A549 (cell line): ENCODE measurements around the gene TCF4. TPM values are rescaled to one million over a fixed set of nuclear protein-coding genes. Genes with fewer than 3 reads are reported as not detected.

Source experiments
- ATAC-seq, 2 experiments: fragments of 200-7000 bp in 1 of 2; fragments of >200 bp in 1 of 2; cut with Nextera tagmentation in 1 of 2; cut with Tn5 transposase in 1 of 2; 3 replicates each; pipeline versions ENCODE4 v1.8.0 to v1.9.1; 2018 to 2020; ENCODE audit warnings: mild to moderate bottlenecking in 1 of 2, moderate library complexity in 1 of 2
- CTCF ChIA-PET: fragments of 300-600 bp; sonication (Branson Sonifier 250); formaldehyde crosslinking; extraction: SDS; loops from one replicate; lab custom pipeline; 2021; ENCODE audit warnings: antibody characterized with exemption, inconsistent platforms; lab: Yijun Ruan, JAX
- POLR2A ChIA-PET: fragments of 350-600 bp; formaldehyde crosslinking; extraction: SDS; loops from one replicate; lab custom pipeline; 2021; ENCODE audit warnings: antibody characterized with exemption, inconsistent platforms; lab: Yijun Ruan, JAX
- DNase-seq, 2 experiments: peaks; one replicate each; pipeline versions ENCODE4 v3.0.0 to v3.0.0-alpha.2; 2011 to 2016; ENCODE audit warnings: low read depth in 1 of 2, low spot score in 1 of 2
- FAIRE-seq: peaks from 2 replicates; lab custom pipeline; 2011; peaks lifted over from hg19 to GRCh38; lab: Jason Lieb, UNC
- H3K27ac ChIP-seq, 2 experiments: fragments of >200 bp; sonication (Bioruptor Twin); formaldehyde crosslinking; 3 replicates each; pipeline ENCODE4 v1.5.1; 2016 to 2017
- H3K4me1 ChIP-seq: fragments of >200 bp; sonication (Bioruptor Twin); formaldehyde crosslinking; 3 replicates; pipeline ENCODE4 v1.6.1; 2016
- H3K4me2 ChIP-seq: fragments of >200 bp; sonication (Bioruptor Twin); formaldehyde crosslinking; 3 replicates; pipeline ENCODE4 v1.6.1; 2016
- H3K4me3 ChIP-seq: fragments of >200 bp; sonication (Bioruptor Twin); formaldehyde crosslinking; 3 replicates; pipeline ENCODE4 v1.5.1; 2016
- H3K9me3 ChIP-seq: fragments of >200 bp; sonication (Bioruptor Twin); formaldehyde crosslinking; 3 replicates; pipeline ENCODE4 v1.6.1; 2016
- CEBPB ChIP-seq, 2 experiments: fragments of >200 bp in 1 of 2; sonication (Bioruptor Twin) in 1 of 2; formaldehyde crosslinking in 1 of 2; IDR thresholded peaks; 2 replicates each; pipeline ENCODE4 v1.6.1; 2012 to 2016
- CHD2 ChIP-seq: fragments of 150-350 bp; IDR thresholded peaks from 2 replicates; pipeline ENCODE4 v1.6.1; 2014; ENCODE audit warnings: low read length; ENCODE audit not compliant: partially characterized antibody
- E2F6 ChIP-seq: IDR thresholded peaks from 2 replicates; pipeline ENCODE4 v1.6.1; 2012; ENCODE audit warnings: low read depth, borderline replicate concordance
- EHMT2 ChIP-seq: fragments of 200-600 bp; sonication (generic); IDR thresholded peaks from 2 replicates; pipeline ENCODE4 v1.6.1; 2016; ENCODE audit warnings: antibody characterized with exemption, low read depth, mild to moderate bottlenecking, moderate library complexity
- FOSB ChIP-seq: fragments of 250-450 bp; sonication (Bioruptor Pico); IDR thresholded peaks from 2 replicates; pipeline ENCODE4 v1.5.0; 2020; ENCODE audit warnings: mild to moderate bottlenecking, moderate library complexity
- FOXS1 ChIP-seq: fragments of 250-450 bp; sonication (Bioruptor Pico); IDR thresholded peaks from 2 replicates; pipeline ENCODE4 v1.5.0; 2020; ENCODE audit warnings: mild to moderate bottlenecking, moderate library complexity
- GATA3 ChIP-seq: IDR thresholded peaks from 2 replicates; pipeline ENCODE4 v1.6.1; 2012; ENCODE audit warnings: borderline replicate concordance
- HEYL ChIP-seq: fragments of 250-450 bp; sonication (Bioruptor Pico); IDR thresholded peaks from 2 replicates; pipeline ENCODE4 v1.8.0; 2021; ENCODE audit warnings: mild to moderate bottlenecking, moderate library complexity
- HOXB13 ChIP-seq: fragments of 250-450 bp; sonication (Bioruptor Pico); IDR thresholded peaks from 2 replicates; pipeline ENCODE4 v1.5.0; 2020; ENCODE audit warnings: low read depth, mild to moderate bottlenecking, moderate library complexity
- JUNB ChIP-seq: fragments of >200 bp; sonication (Bioruptor Twin); formaldehyde crosslinking; IDR thresholded peaks from 2 replicates; pipeline ENCODE4 v1.6.1; 2016
- KDM1A ChIP-seq: fragments of 200-600 bp; sonication (generic); IDR thresholded peaks from 2 replicates; pipeline ENCODE4 v1.6.1; 2016; ENCODE audit warnings: low read depth, mild to moderate bottlenecking
- KDM5A ChIP-seq: fragments of 200-600 bp; sonication (generic); IDR thresholded peaks from 2 replicates; pipeline ENCODE4 v1.6.1; 2016; ENCODE audit warnings: antibody characterized with exemption, mild to moderate bottlenecking
- NR3C1 ChIP-seq: fragments of >200 bp; sonication (Bioruptor Twin); formaldehyde crosslinking; IDR thresholded peaks from 3 replicates; pipeline ENCODE4 v1.6.1; 2017
- POLR2A ChIP-seq: IDR thresholded peaks from 2 replicates; pipeline ENCODE4 v1.6.1; 2012; ENCODE audit warnings: mild to moderate bottlenecking, low read length
- POLR2AphosphoS2 ChIP-seq: conservative IDR thresholded peaks from 2 replicates; pipeline ENCODE4 v1.6.1; 2012; ENCODE audit warnings: low read length, improper control_type of control experiment, inconsistent platforms
- RAD21 ChIP-seq, 2 experiments: fragments of >200 bp in 1 of 2; sonication (Bioruptor Twin) in 1 of 2; formaldehyde crosslinking in 1 of 2; IDR thresholded peaks in 1 of 2; conservative IDR thresholded peaks in 1 of 2; 2 replicates in 1 of 2; 3 replicates in 1 of 2; pipeline ENCODE4 v1.6.1; 2012 to 2018; ENCODE audit warnings: inconsistent platforms in 1 of 2
- REST ChIP-seq: fragments of 200-600 bp; sonication (generic); IDR thresholded peaks from 2 replicates; pipeline ENCODE4 v1.6.1; 2016; ENCODE audit warnings: antibody characterized with exemption, mild to moderate bottlenecking, moderate library complexity
- SREBF2 ChIP-seq: fragments of 450-650 bp; IDR thresholded peaks from 2 replicates; pipeline ENCODE4 v1.6.1; 2014; ENCODE audit warnings: mild to moderate bottlenecking, moderate library complexity
- TFCP2L1 ChIP-seq: fragments of 250-450 bp; sonication (Bioruptor Pico); IDR thresholded peaks from 2 replicates; pipeline ENCODE4 v1.5.0; 2021; ENCODE audit warnings: mild to moderate bottlenecking
- TP53 ChIP-seq: fragments of 250-450 bp; sonication (Bioruptor Pico); IDR thresholded peaks from 2 replicates; pipeline ENCODE4 v1.5.0; 2021; ENCODE audit warnings: mild to moderate bottlenecking, moderate library complexity
- ZFP36 ChIP-seq: fragments of 450-650 bp; IDR thresholded peaks from 2 replicates; pipeline ENCODE4 v1.6.1; 2014; ENCODE audit warnings: borderline replicate concordance; ENCODE audit not compliant: partially characterized antibody
- ZNF302 ChIP-seq: fragments of 250-450 bp; sonication (Bioruptor Pico); IDR thresholded peaks from 2 replicates; pipeline ENCODE4 v1.9.0; 2021; ENCODE audit warnings: inconsistent platforms, mild to moderate bottlenecking, moderate library complexity
- ZSCAN20 ChIP-seq: fragments of 250-450 bp; sonication (Bioruptor Pico); IDR thresholded peaks from 2 replicates; pipeline ENCODE4 v1.8.0; 2022; ENCODE audit warnings: mild to moderate bottlenecking, moderate library complexity
- WGBS: methylation state at CpG from one replicate; pipeline ENCODE4 v1.1.6; 2017; ENCODE audit errors: missing lambda C conversion rate; 5-methylcytosine and 5-hydroxymethylcytosine counted together
- polyA plus RNA-seq, 4 experiments: library from polyadenylated mRNA; depleted of rRNA in 3 of 4; stranded (reverse); fragments of >200 nt; fragmentation: RNase III in 1 of 4; extraction: RNeasy Plus Mini Kit Qiagen cat#74134 plus additional on column Dnase treatment in 1 of 4; gene quantifications; 2 replicates in 3 of 4; 3 replicates in 1 of 4; pipeline ENCODE4 v1.2.3, GENCODE V29; 2011 to 2017
- TF ChIP-seq, protein P1 (sequence below): fragments of 250-450 bp; sonication (Bioruptor Pico); IDR thresholded peaks from 2 replicates; pipeline ENCODE4 v1.5.0; 2021; ENCODE audit warnings: mild to moderate bottlenecking, moderate library complexity, borderline replicate concordance
- TF ChIP-seq, protein P2 (sequence below): fragments of >200 bp; sonication (Bioruptor Twin); formaldehyde crosslinking; IDR thresholded peaks from 3 replicates; pipeline ENCODE4 v1.5.1; 2016

TCF4 gene
- polyA plus RNA-seq, 2 of the 4 experiments (the other 2 are of a cell fraction) = 3.0 to 4.0 TPM

DNA sequence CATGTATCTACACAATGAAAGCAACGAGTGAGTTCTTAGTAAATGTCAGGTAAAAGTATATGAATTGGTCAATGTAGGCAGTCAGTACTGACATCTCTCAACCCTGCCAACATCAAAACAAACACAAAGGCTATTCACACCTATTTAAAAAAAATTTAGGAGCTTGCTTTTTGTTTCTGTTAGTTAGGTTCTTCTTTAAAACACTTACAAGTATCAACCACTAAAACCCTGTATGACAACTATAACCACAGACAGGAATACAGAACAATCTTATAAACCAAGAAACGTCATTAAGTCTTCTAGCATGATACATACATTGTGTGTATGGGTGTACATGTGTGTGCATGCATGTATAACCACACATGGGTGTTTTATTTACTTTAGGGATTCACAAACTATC is 131.0 kb downstream of the TCF4 start:
- DNase-seq = no peak
- Histone ChIP-seq H3K9me3 (no peaks in the 10 kb centered on the region), H3K27ac (no peak overlapping the region), H3K4me2 (no peak overlapping the region), H3K4me3 (no peak overlapping the region), H3K4me1 (no peaks in the 10 kb centered on the region)
- no peak for ATAC-seq
- no peak for FAIRE-seq
- no peak for TF ChIP-seq EHMT2
- no peak for TF ChIP-seq E2F6
- no peak for TF ChIP-seq POLR2A
- no peak for TF ChIP-seq ZSCAN20
- TF ChIP-seq ZFP36 = no peak
- no peak for TF ChIP-seq HOXB13 (CRISPR knock-in tag)
- TF ChIP-seq KDM1A = no peak
- WGBS = 27% methylated on average over 2 of the region's 2 CpGs
- POLR2A ChIA-PET = no interaction called here
- CTCF ChIA-PET = interaction anchor here (0.6 kb wide), 1 partner anchor 43 kb away, joined by 3 read pairs; no protein-coding TSS in a partner anchor

GRCh38 chr18:55455938-55456337 is 132.1 kb downstream of the TCF4 start:
- 79% methylated on average over 5 of the region's 5 CpGs for WGBS
- H3K4me1 ChIP-seq = no peaks in the 10 kb centered on the region
- ATAC-seq (no peak), FAIRE-seq (no peak), DNase-seq (no peak)
- no peak overlapping the region for H3K4me3 ChIP-seq
- H3K4me2 ChIP-seq = no peak overlapping the region
- no peak overlapping the region for H3K27ac ChIP-seq
- TF ChIP-seq RAD21 (conservative IDR thresholded peaks at IDR 0.05 in 1 of 2, IDR thresholded peaks at IDR 0.05 in 1 of 2) (no peak), TFCP2L1 (CRISPR knock-in tag) (no peak), CHD2 (no peak), REST (no peak), KDM5A (no peak), EHMT2 (no peak), CEBPB (IDR thresholded peaks at IDR 0.05) (no peak), SREBF2 (no peak), NR3C1 (no peak), KDM1A (no peak), HEYL (CRISPR knock-in tag) (no peak), ZNF302 (CRISPR knock-in tag) (no peak), GATA3 (no peak), FOSB (CRISPR knock-in tag) (no peak), JUNB (no peak), FOXS1 (CRISPR knock-in tag) (no peak), TP53 (no peak), POLR2AphosphoS2 (no peak)
- TF ChIP-seq, protein P1, sequence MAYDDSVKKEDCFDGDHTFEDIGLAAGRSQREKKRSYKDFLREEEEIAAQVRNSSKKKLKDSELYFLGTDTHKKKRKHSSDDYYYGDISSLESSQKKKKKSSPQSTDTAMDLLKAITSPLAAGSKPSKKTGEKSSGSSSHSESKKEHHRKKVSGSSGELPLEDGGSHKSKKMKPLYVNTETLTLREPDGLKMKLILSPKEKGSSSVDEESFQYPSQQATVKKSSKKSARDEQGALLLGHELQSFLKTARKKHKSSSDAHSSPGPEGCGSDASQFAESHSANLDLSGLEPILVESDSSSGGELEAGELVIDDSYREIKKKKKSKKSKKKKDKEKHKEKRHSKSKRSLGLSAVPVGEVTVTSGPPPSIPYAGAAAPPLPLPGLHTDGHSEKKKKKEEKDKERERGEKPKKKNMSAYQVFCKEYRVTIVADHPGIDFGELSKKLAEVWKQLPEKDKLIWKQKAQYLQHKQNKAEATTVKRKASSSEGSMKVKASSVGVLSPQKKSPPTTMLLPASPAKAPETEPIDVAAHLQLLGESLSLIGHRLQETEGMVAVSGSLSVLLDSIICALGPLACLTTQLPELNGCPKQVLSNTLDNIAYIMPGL (CRISPR knock-in tag) = no peak
- TF ChIP-seq, protein P2, sequence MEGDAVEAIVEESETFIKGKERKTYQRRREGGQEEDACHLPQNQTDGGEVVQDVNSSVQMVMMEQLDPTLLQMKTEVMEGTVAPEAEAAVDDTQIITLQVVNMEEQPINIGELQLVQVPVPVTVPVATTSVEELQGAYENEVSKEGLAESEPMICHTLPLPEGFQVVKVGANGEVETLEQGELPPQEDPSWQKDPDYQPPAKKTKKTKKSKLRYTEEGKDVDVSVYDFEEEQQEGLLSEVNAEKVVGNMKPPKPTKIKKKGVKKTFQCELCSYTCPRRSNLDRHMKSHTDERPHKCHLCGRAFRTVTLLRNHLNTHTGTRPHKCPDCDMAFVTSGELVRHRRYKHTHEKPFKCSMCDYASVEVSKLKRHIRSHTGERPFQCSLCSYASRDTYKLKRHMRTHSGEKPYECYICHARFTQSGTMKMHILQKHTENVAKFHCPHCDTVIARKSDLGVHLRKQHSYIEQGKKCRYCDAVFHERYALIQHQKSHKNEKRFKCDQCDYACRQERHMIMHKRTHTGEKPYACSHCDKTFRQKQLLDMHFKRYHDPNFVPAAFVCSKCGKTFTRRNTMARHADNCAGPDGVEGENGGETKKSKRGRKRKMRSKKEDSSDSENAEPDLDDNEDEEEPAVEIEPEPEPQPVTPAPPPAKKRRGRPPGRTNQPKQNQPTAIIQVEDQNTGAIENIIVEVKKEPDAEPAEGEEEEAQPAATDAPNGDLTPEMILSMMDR = no peak
- POLR2A ChIA-PET = no interaction called here
- H3K9me3 ChIP-seq = no peaks in the 10 kb centered on the region
- CTCF ChIA-PET = no interaction called here
